Measurements from ENCODE around the gene CIAO3.
"Not testable (repeated sequence)": the region's sequence is repeated elsewhere in the genome, so short reads cannot be mapped to it uniquely, and the experiment has no call there.

CIAO3 gene

DNA sequence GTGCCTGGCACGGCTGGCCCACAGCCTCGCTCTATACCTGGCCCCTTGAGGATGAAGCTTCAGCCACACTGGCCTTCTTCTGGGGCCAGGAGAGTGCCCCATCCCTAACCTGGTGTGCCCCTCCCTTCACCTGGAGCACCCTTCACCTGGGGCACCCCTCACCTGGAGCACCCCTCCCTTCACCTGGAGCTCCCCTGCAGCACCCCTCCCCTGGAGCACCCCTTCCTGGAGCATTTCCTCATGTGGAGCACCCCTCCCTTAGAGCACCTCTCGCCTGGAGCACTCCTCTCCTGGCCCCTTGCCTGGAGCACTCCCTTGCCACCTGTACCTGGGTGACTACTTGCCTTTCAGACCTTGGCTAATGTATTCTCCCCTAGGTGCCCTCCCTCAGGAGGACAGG is 32.8 kb downstream of the CIAO3 start:
- no peak for DNase-seq

DNA sequence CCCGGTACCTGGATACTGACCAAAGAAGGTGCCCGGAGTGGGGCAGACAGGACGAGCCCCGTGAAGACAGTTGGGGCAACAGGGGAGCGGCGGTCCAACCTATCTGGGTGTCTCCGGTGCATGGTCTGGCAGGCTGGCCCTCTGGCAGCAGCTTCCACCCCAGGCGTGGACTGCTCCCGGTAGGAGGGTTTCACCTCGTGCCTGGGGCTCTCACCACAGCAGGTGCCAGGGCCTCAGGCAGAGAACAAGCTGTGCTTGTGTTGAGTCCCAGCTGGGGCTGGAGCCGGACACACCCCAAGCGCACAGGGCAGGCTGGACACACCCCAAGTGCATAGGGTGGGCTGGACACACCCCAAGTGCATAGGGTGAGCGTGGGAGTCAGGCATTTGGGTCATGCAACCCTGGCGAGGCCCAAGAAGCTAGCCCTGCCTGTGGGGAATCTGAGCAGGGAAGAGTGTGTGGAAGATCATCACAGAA is 33.7 kb downstream of the CIAO3 start:
- DNase-seq = no peak

DNA sequence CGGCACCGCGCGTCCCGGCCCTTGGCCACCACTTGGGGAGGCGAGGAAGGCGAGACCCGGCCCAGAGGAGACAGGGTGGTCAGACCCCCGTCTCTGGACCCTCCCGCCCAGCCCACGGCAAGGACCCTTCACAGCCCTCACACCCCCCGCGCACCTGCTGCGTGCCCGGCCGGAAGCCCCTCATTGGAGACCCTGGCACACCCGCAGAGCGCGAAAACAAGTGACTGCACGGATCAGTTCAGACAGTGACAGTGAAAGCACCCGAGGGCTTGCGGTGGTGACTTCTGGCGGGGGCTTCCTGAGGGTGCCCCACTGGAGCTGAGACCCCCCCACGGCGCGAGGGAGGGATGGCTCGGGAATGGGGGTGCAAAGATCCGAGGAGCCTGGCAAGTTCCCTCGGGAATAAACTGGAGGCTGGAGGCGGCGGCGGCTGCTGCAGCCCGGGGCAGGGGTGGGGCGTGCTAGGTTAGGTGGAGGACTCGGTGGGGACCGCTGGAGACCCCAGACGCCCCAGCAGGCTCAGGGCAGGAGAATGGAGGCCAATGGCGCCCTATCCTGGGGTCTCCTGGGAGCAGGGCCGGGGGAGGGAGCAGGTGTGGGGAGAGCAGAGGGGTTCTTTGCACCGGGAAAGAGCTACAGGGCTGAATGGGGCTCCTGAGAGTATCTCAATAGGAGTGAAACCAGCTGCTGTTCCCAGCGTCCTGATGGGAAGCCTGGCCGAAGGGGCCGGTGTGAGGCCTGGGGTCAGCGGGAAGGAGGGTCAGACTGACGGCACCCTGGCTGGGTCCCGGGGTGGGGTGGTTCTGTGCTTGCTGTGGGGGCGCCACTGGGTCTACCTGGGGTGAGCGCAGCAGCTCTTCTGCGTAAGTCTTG is 34.4 kb downstream of the CIAO3 start:
- DNase-seq = peak; percentile 18

DNA sequence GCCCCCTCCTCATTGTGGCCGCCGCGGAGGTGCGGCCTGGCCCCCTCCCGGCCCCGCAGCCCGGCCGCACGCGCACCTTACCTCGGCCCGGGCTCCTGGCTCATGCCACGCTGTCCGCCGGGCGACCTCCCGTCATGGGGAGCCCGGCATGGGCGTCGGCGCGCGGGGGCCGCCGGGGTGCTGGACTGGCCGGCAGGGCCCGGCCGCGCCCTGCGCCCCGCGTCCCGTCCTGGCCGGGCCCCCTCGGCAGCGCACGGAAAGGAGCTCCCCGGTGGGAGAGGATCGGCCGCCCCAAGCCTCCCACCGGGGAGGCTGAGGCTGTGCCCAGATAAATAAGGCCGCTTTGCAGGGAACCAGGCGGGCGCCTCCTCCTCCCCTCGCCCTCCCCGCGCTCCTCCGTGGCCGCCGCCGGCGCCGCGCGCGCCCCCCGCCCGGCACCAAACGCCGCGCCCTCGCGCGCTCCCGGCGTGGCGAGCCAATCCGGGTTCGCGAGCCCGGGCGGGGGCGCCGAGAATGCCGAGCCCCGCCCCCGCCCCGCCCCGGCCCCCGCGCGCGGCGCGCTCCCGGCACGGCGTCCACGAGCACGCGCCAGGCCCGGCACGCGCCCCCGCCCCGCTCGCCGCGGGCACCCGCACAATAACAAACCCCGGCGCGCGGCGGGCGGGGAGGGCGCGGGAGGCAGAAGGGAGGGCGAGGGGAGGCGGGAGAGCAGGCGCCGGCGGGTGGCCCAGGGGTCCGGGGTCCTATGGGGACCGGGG is 35.2 kb downstream of the CIAO3 start, which contains the start of gene FBXL16:
FBXL16 (minus strand) TSS at position 371 of the 758 bp plus-strand sequence. CDS start 8,396 bp downstream, outside the sequence.
- DNase-seq = peak; percentile 25

DNA sequence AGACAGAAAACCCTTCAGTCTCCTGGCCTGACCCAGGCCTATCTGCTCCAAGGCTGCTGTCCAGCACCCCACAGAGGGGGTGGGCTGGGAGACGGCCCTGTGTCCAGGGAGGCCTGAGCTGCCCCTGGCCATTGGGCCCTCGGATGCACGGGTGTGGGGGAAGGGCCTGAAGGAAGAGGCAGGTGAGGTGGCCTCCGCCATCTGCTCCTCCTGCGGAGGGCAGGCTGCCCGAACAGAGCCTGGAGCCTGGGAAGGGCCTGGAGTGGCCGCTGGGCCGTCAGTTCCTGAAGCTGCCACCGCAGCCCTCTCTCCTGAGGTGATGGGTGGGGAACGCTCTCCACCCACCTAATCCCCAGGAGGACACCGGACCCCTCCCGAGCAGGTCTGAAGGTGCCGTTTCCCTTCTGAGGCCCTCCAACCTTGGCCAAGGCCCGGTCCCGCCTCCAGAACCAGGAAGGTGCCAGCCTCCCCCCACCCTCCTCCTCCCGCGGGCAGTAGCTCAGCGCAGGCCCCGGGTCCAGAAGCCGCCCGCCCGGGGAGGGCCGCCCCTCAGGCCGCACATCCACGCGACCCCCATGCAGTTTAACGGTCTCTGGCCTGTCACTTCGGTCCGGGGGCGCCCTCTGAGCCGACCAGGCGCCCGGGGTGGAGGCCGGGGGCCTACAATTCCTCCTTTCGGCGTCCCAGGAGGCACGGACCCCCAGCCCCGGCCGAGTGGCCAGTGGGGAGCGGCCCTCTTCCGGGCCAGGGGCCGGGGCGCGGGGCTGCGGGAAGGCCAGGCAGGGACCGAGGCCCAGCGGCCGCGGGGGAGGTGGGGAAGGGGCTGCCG is 36.0 kb downstream of the CIAO3 start:
- no peak for DNase-seq

DNA sequence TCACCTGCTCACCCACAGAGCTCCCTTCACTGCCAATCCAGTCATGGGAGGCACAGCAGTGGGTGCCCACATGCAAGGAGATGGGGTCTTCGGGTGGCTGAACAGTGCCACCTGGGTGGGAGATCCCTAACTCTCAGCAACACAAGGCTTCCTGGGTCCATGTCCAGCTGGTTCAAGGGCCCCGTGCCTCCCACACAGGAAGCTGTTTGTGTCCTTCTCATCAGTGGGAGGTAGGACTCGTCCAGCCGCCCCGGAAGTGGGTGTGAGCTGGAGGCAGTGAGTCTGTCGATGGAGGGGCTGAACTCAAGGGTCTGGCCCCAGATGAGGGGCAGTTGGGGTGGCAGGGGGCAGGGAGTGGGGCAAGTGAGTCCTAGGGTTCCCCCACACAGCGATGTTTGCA is 36.8 kb downstream of the CIAO3 start:
- DNase-seq = no peak

DNA sequence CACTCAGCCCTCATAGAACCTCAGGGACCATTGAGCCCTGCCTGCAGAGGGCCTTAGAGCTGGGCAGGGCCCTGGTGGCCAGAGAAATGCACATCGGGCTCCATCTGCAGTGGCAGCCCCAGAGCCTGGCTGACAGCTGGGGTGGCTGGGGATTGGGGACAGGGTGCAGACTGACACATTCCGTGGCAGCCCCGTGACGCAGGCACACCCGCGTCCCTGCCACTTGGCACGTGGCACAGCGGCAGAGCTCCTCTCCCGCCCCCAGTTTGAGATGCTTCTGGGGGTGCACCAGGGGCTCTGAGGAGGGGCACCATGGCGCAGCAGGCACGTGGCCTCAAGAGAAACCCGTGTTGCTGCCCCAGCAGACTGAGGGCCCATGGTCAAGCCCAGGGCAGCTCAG is 37.4 kb downstream of the CIAO3 start:
- DNase-seq = no peak

DNA sequence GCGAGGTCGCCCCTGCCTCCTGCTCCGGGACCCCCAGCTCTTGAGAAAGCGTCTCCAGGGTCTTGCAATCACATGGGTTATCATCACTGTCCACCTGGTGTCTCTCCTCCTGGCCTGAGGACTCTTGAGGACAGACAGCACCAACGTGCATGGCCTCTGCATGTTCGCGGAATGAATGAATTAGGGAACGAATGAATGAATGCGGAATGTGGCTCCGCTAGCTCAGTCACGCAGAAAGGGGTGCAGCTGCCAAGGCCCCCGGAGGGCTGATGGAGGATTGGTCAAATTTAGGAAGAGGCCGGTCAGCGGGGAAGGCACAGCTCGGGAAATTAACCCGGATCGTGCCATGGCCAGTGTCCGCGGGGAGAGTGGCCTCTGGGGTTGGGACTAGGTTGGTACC is 38.5 kb downstream of the CIAO3 start:
- no peak for DNase-seq

DNA sequence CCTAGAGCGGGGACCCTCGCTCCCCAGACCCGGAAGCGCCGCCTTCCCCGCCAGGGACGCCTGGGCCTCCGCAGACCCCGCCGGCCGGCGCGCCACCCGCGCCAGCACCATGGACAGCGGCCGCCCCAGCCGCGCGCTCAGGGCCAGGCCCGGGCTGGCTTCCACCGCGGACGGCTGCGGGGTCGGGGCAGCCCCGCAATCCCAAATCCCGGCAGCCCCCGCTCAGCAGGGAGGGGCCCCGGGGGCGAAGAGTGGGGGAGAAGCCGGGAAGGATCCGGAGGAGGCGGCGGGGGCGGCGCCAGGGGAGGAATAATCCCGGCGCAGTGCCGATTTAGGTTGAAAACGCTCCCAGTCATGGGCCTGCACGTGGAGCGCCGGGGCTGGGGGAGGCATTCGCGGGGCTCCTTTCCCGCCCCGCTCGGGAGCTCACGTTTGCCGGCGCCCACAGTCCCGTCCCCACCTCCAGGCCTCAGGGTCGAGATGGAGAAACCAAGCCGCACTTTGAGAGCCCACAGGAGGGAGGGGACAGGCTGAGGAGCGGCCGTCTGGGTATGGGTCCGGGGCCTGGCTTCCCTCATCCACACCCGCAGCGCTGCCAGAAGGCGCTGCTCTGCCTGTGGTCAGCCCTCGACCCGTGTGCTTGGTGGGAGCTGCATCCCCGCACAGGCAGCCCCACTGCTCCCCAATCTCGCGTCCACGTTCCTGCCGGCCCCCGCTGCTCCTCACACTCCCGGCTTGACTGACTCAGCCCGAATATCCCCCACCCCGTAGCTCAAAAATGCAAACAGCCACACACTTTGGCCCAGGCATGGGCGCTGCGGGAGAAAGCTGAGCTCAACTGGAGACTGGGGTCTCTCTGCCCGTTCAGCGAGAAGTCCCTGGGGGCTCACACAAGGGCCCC is 39.9 kb downstream of the CIAO3 start:
- DNase-seq = no peak

DNA sequence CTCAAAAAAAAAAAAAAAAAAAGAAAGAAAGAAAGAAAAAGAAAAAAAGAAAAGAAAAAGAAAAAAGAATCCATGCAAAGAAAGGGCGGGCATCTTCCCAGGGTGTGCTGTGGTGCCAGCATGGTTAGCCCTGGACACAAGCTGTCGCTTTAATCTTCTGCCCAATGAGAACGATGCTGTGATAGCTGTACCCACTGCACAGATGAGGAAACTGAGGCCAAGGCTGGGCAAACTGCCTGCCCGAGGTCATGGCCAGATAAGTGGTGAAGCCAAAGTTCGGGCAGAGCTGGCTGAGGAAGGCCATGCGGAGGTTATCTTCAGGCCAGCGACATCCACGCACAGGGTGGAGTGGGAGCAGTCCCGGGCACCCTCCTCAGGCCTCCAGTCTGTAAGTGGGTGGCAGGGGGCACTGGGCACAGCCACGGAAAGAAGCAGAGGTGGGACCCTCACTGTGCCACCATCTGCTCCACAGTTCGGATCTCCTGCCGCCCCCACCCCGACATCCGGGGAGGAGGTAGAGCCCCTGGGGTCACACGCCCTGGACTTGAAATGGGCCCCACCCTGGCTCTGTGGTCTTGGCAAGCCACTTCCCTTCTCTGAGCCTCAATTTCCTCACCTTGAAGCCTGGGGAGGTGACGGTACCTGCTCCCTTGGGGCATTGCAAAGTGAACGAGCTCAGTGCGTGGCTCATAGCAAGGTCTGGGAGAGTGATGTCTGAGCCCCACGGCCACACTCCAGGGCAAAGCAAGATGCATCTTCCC is 41.7 kb downstream of the CIAO3 start:
- DNase-seq = no peak

DNA sequence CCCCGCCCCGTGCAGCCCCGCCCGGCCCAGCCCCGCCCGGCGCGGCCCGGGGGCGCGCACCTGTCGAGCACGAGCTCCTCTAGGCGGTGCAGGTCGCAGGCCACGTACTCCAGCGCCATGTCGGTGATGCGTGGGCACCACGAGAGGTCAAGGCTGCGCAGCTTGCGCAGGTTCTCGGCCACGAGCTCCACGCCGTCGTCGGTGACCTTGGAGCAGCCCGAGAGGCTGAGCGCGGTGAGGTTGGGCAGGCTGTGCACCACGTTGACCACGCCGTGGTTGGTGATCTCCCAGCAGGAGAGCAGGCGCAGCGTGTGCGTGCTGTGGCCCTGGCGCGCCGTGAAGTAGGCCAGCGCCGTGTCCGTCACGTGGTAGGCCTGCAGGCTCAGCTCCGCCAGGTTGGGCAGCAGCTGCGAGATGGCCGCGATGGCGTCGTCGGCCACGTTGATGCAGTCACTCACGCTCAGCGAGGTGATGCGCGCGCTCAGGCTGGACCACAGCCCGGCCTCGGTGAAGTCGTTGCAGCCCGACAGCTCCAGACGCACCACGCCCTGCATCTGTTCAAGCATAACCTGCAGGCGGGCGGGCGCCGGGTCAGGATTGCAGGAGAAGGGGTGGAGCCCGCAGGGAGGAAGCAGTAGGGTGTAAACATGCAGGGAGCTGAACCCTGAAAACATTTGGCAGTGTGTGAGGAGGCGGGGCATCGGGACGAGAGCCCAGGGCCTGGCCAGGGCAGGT is 45.3 kb downstream of the CIAO3 start:
- peak; percentile 94 for DNase-seq

DNA sequence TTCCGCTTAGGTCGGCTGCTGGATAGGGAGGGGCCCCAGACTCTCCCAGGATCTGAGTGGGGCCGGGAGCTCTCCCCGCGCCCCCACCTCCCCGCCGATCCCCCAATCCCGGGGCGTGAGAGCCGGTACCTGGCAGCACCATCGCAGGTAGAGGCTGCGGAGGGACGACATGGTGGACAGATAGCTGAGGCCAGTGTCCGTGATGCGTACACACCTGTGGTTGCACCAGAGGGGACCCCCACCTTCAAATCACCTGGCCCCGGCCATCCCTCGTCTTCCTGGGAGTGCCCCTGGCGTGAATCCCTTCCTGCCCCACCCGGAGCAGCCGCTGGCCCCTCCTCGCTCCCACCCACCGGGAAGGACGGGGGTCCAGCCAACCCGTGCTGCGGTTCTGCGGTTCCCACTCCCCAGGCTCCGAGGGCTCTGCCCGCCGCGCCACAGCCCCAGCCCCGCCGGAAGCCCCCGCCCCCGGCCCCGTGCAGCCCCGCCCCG is 45.9 kb downstream of the CIAO3 start:
- DNase-seq = no peak

DNA sequence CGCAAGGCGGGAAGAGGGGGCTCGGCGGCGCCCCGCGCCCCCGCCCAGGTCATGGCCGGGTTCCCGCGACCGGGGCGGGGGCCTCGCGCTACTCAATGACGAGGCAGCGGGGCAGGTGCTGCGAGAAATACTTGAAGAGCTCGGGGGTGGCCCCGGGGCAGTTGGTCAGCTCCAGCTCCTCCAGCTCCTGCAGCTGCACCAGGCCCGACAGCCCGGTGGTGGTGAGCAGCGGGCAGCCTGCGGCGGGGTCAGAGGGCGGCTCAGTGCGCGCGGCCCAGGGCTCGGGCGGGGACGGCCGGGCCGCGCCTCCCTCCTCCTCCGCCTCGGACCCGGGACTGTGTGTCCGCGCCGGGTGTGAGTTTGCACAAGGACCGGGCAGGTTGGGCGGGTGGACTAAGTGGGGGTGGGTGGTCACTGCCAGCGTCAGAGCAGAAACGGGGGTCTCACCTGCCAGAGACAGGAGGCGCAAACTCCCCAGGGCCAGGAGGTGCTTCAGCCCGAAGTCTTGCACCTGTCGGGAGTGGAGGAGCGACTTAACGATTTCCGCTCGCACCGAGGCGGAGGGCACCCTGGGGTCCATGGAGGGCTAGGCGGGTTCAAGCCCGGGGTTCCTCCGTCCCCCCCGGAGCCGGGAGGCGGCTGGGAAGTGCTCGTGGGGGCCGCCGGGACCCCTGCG is 46.5 kb downstream of the CIAO3 start:
- DNase-seq = no peak

DNA sequence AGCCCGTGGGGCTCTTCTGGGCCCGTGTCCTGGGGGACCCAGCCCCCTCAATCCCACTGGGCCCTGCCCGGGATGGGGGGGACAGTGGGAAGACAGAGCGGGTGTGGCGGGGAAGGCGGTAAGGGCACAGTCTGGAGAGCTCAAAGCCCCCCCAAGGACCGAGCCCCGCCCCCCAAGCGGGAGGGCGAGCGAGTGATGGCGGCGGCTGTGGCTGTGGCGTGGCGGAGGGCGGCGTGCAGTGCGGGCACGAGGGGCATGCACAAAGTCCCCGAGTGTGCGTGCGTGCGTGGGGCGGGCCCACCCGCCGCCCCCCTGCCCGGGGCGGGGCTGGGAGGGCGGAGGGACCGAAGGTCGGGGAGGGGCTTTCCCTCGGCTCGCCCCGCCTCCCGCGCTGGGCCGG is 47.0 kb downstream of the CIAO3 start:
- DNase-seq = no peak

DNA sequence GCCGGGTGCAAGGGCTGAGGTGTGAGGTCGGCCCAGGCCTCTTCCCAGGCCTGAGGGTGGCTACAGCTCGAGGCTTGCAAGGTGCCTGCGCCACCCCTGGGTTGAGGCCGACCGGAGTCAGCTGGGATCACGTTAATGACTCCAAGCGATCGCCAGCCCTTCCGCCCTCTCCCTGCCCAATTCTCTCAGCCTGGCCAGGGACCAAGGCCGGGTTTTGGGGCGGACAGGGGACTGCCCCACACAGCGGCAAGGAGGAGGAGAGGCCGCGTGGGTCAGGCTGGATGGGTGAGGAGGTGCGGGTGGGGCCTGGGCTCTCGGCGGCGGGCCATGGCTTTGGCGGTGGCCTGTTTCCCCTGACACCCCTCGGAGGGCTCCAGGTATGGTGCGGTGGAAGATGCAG is 47.4 kb downstream of the CIAO3 start:
- no peak for DNase-seq

DNA sequence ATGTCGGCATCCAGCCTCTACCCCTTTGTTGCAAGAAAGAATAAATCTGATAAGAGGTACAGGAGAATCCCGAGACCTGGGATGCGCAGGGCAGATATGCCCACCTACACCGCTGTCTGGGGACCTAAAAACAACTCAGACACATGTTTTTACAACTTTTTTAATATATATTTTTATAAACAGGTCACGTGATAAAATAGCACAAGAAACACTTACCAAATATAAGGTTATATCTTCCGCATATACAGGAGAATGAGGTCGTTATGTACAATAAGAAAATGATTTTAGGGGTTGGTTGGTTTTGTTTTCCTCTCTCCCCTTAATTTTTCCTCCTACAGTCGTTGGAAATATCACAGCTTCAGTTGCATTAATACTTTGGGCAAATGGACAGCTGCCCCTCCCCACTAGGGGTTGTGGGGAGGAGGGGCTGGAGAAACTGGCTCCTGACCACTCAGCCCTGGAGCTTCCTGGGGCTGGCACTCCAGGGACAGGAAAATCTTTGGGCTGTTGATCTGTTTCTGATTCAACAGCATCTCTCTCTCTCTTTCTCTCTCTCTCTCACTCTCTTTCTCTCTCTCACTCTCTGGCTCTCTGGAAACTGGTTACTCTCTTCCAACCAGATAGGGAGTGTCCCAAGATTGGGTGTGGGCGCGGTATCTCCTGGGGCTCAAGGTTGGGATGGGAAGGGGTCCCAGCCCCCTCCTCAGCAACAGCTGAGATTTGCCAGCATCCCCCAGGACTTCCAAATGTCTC is 48.3 kb downstream of the CIAO3 start:
- no peak for DNase-seq

DNA sequence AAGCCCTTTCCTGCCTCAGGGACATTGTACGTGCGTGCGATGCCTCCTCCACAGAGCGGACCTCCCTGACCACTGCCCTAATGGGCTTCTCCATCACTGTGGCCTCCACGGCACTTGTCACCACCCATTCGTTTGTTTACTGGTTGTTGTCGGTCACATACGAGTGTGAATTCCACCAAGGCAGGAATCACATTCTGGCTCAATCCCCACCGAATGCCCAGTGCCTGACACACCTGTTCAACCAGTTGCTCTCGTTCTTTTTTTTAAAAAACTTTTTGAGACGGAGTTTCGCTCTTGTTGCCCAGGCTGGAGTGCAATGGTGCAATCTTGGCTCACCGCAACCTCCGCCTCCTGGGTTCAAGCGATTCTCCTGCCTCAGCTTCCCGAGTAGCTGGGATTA is 49.6 kb downstream of the CIAO3 start:
- DNase-seq = not testable (repeated sequence)

DNA sequence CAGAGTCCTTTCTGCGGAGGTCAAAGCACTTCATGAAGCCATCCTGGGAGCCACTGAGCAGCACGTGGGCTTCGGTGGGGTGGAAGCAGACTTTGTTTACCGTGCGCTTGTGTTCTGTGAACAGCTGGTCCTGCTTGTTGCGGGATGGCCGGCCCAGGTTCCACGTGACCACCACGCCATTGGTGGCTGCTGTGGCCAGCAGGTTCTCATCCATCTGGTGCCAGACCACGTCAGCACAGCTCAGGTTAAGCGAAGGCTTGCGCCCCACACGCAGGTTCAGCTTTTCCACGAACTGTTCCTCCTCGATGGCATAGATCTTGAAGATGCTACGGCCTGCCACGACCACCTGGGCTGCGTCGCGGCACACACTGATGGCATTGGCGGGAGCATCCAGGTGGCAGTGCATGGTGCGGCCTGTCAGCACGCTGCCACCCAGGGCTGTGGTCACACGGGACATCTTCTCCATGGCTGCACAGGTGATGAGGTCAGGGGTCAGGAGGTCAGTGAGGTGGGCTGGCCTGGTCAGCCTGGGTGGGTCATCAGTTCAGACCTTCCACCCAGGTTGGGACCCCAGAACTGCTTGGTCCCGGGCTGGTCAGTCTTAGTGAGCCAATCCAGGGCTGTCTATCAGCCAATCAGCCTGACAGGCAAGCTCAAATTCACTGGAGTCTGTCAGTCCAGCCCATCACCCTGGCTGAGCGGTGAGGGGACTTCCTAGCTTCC is 51.5 kb downstream of the CIAO3 start:
- DNase-seq = no peak
